GM18520 (cell line): Measurements from ENCODE around the gene COL27A1.

Source experiments
- ATAC-seq: cut with Tn5 transposase; IDR thresholded peaks from one replicate; pipeline ENCODE4 v1.9.1; 2021; ENCODE audit not compliant: unreplicated experiment

The COL27A1 gene

DNA sequence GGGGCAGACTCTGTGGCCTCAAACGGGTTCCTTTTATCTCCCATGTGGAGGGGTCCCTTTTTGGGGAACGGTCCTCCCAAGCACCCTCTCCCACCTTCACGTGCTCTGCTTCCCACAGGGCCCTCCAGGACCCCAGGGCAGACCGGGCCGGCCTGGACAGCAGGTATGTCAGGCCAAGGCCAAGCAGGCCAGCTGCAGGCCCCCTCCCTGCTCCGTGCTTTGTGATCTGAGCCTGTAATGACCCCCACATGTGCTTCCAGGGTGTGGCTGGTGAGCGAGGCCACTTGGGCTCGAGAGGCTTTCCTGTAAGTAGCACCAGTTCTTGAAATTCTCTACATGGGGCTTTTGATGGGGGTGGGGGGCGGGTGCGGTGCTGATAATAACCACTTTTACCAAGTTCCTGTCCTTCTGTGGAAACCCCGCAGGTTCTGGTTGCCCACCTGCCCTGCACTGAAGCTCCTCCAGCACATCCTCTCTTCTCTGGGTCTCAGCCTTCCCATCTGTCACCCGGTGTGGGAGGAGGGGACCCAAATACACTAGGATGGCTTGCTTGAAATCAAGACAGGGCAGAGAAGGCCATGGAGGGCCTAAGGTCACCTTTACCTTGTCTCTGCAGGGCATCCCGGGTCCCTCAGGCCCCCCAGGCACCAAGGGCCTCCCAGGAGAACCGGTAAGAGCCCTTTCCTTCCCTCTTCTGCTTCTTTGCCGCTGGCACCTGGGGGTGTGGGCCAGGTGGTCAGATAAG, 109.6 kb downstream of the COL27A1 start:
- ATAC-seq, result no peak

DNA sequence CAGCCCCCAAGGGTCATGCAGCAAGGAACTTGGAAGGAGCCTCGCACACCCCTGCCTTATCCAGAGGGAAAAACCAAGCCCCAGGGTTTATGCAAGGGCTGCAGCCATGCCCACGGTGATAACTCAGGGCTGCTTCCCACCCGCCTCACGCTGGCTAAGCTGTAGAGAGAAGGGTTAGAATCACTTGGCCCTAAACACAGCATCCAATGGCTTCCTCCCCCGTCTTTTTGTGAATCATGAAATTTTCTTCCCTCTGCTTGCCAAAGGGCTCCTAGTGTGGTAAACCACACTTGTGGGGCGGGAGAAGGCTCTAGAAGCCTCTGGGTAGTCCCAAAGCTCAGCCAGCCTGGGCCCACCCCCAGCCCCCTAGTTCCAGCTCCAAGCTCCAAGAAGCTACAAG, 111.6 kb downstream of the COL27A1 start:
- ATAC-seq, result no peak

- no peak for ATAC-seq
Observed at GRCh38 chr9:114269023-114269422, 113.7 kb downstream of the COL27A1 start.

DNA sequence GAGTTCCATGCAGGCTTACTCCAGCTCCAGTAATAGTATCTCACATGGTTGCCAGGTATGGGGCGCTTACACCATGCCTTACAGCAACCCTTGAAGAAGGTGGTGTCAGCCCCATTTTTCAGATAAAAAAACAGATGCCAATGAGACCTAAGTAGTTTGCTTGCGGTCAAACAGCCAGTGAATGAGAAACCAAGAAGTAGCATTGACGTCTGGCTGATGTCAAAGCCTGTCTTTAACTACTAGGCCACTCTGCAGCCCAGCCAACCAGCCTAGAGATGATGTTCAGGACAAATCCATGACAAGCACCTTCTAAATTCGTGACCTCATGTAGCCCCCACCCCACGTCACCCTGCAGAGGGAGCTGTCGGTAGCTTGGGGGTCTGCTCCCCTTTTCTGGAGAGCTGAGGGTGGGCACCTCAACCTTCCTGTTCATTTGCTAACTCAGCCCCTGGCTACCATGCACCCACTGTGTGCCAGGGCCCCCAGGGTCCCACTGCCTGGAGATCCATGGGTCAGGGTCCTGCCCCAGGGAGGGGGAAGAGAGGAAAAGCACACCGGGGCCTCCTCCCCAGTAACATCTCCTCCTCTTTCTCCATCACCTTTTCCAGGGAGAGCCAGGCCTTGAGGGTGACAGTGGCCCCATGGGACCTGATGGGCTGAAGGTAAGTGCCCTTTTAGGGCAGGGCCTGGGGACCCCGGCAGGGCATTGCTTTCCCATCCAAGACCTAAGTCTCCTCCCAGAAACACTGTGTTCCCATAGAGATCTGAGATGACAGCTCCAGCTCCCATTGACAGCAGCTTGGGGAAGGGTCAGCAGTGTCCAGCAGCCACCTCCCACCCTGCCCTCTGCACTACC, 115.0 kb downstream of the COL27A1 start:
- ATAC-seq, result no peak

DNA sequence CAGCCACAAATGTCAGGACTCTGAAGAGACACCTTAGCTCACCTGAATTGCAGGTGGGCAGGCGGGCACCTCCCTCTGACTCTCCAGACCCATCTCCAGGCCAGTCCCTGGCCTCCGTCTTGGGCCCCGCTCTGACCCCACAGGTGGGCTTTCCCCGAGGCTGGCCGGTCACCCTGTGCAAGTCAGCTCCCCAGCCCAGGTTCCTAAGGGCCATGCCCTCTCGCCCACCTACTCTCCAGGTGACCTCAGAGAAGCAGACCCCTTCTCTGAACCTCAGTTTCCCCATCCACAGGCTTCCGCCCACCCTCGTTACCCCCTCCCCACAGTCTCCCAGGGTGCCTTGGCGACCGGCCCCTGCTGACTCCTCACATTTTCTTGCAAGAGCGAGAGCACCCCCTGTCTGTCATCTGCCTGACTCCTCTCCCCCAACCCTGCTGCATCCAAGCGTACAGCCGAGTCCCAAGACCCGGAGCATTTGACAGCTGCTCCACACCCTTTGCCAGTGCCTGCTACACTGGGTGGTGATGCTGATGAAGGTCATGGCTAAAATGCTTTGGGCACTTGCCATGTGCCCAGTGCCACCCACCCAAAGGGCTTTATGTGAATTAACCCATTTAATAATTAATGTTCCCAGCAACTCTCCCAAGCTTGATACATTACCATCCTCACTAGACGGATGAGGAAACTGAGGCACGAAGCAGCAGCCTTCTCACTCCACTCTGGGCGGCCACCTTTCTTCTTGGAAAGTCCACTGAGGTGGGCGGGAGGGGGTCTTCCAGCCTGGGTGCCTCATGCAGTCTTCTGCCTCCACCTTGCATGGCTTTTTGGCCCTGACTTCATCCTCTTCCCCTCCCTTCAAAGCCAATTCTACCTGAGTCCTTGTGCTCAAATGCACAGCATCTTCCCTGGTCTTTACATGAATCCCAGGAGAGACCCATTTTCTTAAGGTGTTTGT, 116.5 kb downstream of the COL27A1 start:
- ATAC-seq, result no peak

GRCh38 chr9:114272739-114273431, 117.5 kb downstream of the COL27A1 start:
- ATAC-seq, result no peak

- ATAC-seq, result no peak
Observed at GRCh38 chr9:114273461-114273881, 118.1 kb downstream of the COL27A1 start.

GRCh38 chr9:114274217-114274616, 118.9 kb downstream of the COL27A1 start:
- no peak for ATAC-seq

GRCh38 chr9:114275246-114276004, 120.1 kb downstream of the COL27A1 start:
- ATAC-seq, result no peak

DNA sequence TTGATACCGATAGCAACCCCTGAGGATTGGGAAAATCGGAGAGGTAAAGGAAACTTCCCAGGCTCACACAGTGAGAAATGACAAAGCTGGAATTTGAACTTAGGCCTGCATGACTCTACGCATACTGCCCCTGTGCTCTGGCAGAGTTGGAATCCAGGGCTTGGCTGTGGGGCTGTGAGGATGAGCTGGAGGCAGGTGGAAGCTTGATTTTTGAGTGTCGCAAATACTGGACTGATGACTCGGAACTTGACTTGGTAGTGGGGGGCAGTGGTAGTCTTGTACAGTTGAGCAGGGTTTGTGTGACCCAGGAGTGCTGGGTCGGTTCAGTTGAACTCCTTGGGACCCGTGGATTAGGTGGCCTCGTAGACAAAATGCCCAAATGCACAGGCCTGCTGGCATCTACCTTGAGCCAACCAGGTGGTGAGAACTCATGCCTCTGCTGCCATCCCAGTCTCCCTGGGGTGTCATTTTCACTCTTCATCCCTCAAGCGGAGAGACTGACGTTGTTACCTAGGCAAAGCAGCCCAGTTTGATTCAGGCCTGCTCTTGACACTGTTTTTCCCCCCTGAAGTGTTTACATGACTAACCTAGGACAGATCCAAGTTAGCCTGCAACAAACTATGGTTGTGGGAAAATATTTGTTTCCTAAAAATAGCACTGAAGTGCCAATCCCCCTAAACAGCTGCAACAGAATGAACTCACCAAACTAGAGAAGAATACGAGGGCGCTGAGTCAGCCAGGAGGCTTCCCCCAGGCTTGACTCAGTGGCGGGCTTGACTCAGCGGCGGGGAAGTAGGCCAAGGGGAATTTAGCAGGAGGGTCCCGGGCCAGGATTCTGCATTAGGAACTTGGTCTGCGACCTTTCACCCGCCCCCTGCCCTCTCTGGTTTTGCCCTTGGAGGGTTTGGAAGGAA, 121.8 kb downstream of the COL27A1 start:
- ATAC-seq, result no peak

- ATAC-seq, result no peak
Observed at GRCh38 chr9:114278356-114278755, 123.0 kb downstream of the COL27A1 start.

DNA sequence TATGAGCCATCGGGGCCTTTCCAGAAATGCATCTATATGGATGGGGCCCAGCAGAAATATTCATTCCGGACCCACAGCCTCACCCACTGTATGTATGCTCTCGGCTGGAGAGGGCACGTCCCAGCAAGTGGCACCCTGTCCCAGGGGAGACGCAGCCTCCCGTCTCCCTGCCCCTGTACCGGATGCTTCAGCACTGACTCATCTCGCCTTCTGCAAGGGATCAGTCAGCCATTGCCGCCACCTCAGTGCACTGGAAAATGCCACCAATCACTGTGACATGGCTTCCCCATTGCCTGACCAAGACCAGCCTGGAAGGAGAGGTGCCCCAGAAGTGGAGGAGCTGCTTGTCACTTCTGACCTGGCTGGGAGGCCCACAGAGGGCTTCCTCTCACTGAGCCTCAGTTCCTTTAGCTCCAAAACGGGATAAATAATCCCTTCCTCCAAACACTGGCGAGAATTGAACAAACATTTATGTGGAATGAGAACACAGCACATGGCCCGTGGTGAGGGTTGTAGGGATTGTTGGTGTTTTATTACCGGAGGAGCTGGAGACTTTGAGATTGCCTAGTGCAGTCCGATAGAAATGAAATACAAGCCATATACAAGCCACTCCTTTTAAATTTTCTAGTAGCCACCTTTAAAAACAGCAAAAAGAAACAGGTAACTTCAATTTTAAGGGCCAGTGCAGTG, 123.7 kb downstream of the COL27A1 start:
- ATAC-seq, result no peak

- no peak for ATAC-seq
Observed at GRCh38 chr9:114279693-114280092, 124.4 kb downstream of the COL27A1 start.

- no peak for ATAC-seq
Observed at GRCh38 chr9:114280636-114281472, 125.5 kb downstream of the COL27A1 start.

DNA sequence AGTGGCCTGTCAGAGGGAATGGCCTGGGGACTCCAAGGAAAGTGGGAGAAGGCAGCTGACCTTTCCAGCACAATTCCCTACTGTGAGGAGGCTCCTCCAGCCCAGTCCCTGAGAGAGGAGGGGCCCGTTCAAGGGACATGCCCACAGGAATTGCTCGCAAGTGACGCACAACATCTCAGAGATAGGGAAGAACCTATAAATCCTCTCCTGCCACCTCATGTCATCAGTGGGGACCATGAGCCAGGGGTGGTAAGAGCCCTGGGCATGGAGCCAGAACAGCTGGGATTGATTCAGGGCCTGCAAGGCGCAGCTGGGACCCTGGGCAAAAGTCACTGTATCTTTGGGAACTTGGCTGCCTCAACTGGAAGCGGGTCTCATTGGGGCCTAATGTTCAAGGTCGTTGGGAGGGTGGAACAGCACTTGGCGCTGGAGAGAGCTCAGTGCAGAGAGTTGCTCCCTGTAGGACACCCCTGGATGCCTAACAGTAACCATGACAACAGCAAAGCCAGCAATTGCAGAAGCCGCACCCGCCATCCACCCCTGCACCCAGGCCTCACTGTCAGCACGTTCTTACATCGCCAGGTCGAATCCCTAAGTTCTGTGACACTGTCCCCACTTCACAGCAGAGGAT, 126.3 kb downstream of the COL27A1 start:
- ATAC-seq, result no peak

DNA sequence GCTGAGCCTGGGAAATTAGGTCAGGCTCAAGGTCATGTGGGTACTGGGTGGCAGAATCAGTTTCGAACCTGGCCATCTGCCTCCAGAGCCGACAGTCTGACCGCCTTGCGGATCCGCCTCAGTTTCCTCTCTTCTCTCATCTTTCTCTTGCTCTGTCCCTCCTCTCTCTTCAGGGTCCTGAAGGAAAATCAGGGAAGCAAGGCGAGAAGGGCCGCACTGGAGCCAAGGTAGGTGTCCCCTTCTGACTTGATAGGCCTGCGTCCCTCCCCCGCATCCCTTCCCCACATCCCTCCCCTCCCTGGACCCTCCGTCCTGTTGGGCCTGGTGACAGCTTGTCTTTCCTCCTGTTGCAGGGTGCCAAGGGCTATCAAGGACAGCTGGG, 126.8 kb downstream of the COL27A1 start:
- no peak for ATAC-seq

GRCh38 chr9:114282507-114282906, 127.2 kb downstream of the COL27A1 start:
- ATAC-seq, result no peak
